ENCODE data around the gene USP38. TPM values are rescaled to one million over a fixed set of nuclear protein-coding genes. Genes with fewer than 3 reads are reported as not detected.

Gene USP38
- total RNA-seq, 6 donors from 2014 or later: 14.7 to 41.7 (median 23.4) TPM

- DNase-seq (no peak), ATAC-seq (ENCODE audit: low FRiP score in 2 of 2) (no peak)
- TF ChIP-seq CTCF (IDR thresholded peaks at IDR 0.05): no peak
- no peak for TF ChIP-seq EP300 (IDR thresholded peaks at IDR 0.05)
- TF ChIP-seq POLR2AphosphoS5 (IDR thresholded peaks at IDR 0.05): no peak
- no peak for TF ChIP-seq POLR2A (IDR thresholded peaks at IDR 0.05)
- Histone ChIP-seq H3K27me3 (no peaks in the 10 kb centered on the region), H3K9me3 (peaks cover 0 to 12% (median 9%) of the 10 kb centered on the region in 4 donors), H3K4me3 (no peak overlapping the region), H3K27ac (no peak overlapping the region), H3K36me3 (no peaks in the 10 kb centered on the region), H3K4me1 (no peaks in the 10 kb centered on the region)
- 66 to 87% methylated on average over 2 of the region's 2 CpGs for WGBS, 2 donors
Observed at GRCh38 chr4:143270256-143270838, 85.6 kb downstream of the USP38 start.

Other genes with a start within 250 kb of the USP38 start
- gene GAB1, start 152.0 kb downstream of the USP38 start, total RNA-seq: 10 to 100 TPM; 47.1 to 77.6 (median 56.9) TPM